Ovary (tissue), 9 donors: Measurements from ENCODE around the gene LIMS2. TPM values are rescaled to one million over a fixed set of nuclear protein-coding genes. Genes with fewer than 3 reads are reported as not detected.

Experiments used
- DNase-seq, 5 donors: peaks; one replicate each; pipeline ENCODE4 v3.0.0-alpha.2; 2019 to 2020
- H3K27ac ChIP-seq, 2 donors: fragments of 200-600 bp; one replicate each; pipeline versions ENCODE4 v1.5.1 to v1.8.0; 2019 to 2022
- H3K27me3 ChIP-seq: fragments of 200-600 bp; one replicate; pipeline ENCODE4 v1.8.0; 2022
- H3K36me3 ChIP-seq: fragments of 200-600 bp; sonication (generic); one replicate; pipeline ENCODE4 v1.5.1; 2019
- H3K4me1 ChIP-seq: one replicate; pipeline ENCODE4 v1.8.1; 2013; ENCODE audit warnings: mild to moderate bottlenecking, moderate library complexity; ENCODE audit not compliant: insufficient read depth
- H3K4me3 ChIP-seq: fragments of 200-600 bp; sonication (generic); one replicate; pipeline ENCODE4 v1.5.1; 2017
- H3K9me3 ChIP-seq, 2 donors: fragments of 200-600 bp in 1 of 2; sonication (generic) in 1 of 2; one replicate each; pipeline versions ENCODE4 v1.5.1 to v1.8.1; 2013 to 2019; ENCODE audit warnings: mild to moderate bottlenecking in 1 of 2, moderate library complexity in 1 of 2
- EP300 ChIP-seq: sonication (generic); formaldehyde crosslinking; IDR thresholded peaks from one replicate; pipeline ENCODE4 v1.6.1; 2017; ENCODE audit warnings: antibody characterized with exemption
- POLR2A ChIP-seq: fragments of 450-650 bp; IDR thresholded peaks from one replicate; pipeline ENCODE4 v1.6.1; 2017; ENCODE audit warnings: antibody characterized with exemption, mild to moderate bottlenecking, moderate library complexity
- WGBS, 3 donors: extraction: QIAGEN DNeasy Blood & Tissue Kit in 1 of 3; methylation state at CpG; one replicate each; pipeline versions ENCODE4 v1.1.5 to v1.1.7; 2013 to 2017; 5-methylcytosine and 5-hydroxymethylcytosine counted together
- intact Hi-C, 4 donors: fragments of 100-400 bp; cut with DNase I; formaldehyde crosslinking; loops; one replicate each; pipeline versions ENCODE4 v1.11.0 to v1.15.1; 2022 to 2023
- polyA plus RNA-seq, 2 donors: library from polyadenylated mRNA; stranded (reverse); fragments of 200-250 nt in 1 of 2; fragments of 350-450 nt in 1 of 2; fragmentation: Illumina TruSeq in 1 of 2; extraction: RNeasy Lipid Tissue Mini Kit (QIAGEN cat#74804) in 1 of 2; gene quantifications; one replicate each; pipeline ENCODE4 v1.2.3, GENCODE V29; 2013 to 2014
- total RNA-seq, 7 donors: library from RNA; depleted of rRNA in 2 of 7; stranded (reverse); fragments of >200 nt in 2 of 7; fragmentation: NEBNext Ultra II Directional in 3 of 7; extraction: Animal tissue kit (Norgen Biotek cat#: 25700) in 3 of 7; gene quantifications; one replicate each; pipeline versions ENCODE4 v1.1.0 to v1.2.4, GENCODE V29; 2016 to 2023
- TF ChIP-seq, protein P1 (sequence below), 3 donors: fragments of 450-650 bp in 2 of 3; fragments of 200-600 bp in 1 of 3; IDR thresholded peaks; one replicate each; pipeline versions ENCODE4 v1.5.1 to v1.8.0; 2016 to 2022; ENCODE audit warnings: antibody characterized with exemption in 3 of 3, mild to moderate bottlenecking in 1 of 3
- donor health status: DM: no; HTN: no; CAD: no; lungs with moderate emphysema.
- donor health status: DM: no; HTN: no; CAD: no.
- donor health status: Bipolar disorder and iron deficiency.
- donor health status: DM: yes; HTN: yes; CAD: no.
- donor health status: DM: no; HTN: no; CAD: no.
- donor health status: DM: yes; HTN: yes; CAD: no.

The LIMS2 gene
- total and polyA plus RNA-seq, 9 donors: 3.8 to 70.4 (median 19.1) TPM

DNA sequence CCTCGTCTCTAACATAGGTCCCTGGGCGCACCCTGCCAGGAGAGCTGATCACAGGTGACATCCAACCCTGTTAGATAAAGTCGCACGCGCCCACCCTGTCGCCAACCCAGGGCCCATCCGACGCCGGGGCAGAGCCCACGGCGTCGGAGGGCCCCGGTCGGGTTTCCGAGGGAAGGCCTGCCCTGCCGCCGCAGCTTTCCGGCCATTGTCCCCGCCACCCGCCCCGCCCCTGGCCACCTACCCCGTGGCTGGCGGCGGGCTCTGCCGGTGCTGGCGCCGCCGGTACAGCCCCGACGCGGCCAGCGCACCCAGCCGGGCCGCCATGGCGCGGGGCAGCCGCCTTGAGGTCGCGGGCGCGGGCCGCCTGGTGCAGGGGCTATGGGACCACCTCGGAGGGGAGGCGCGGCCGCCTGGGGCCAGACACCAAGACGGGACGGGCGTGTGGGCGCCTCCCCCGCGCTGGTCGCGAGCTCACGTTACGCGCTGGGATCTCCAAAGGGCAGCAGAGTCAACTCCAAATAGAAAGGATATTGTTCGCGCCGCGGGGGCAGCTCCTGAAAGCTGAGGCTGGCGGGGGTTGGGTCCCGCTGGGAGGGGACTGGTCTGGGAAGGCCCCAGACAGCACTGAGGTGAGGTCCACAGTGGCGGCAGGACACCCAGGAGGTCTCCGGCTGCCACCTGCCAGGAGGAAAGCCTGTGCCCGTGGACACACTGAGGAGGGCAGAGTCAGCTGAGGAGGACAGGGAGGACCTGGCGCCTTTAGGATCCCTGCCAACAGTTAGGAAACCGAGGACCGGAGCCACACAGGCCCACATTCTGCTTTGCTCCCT lies 11.1 kb downstream of the LIMS2 start:
- 35 to 43% (median 39%) methylated on average over 65 to 69 of the region's 69 CpGs for WGBS, 3 donors
- Histone ChIP-seq H3K27me3 (no peaks in the 10 kb centered on the region), H3K9me3 (no peaks in the 10 kb centered on the region), H3K4me3 (peak overlapping the region; percentile 26), H3K36me3 (no peaks in the 10 kb centered on the region), H3K4me1 (peaks cover 9% of the 10 kb centered on the region), H3K27ac (no peak overlapping the region)
- TF ChIP-seq, protein P1, sequence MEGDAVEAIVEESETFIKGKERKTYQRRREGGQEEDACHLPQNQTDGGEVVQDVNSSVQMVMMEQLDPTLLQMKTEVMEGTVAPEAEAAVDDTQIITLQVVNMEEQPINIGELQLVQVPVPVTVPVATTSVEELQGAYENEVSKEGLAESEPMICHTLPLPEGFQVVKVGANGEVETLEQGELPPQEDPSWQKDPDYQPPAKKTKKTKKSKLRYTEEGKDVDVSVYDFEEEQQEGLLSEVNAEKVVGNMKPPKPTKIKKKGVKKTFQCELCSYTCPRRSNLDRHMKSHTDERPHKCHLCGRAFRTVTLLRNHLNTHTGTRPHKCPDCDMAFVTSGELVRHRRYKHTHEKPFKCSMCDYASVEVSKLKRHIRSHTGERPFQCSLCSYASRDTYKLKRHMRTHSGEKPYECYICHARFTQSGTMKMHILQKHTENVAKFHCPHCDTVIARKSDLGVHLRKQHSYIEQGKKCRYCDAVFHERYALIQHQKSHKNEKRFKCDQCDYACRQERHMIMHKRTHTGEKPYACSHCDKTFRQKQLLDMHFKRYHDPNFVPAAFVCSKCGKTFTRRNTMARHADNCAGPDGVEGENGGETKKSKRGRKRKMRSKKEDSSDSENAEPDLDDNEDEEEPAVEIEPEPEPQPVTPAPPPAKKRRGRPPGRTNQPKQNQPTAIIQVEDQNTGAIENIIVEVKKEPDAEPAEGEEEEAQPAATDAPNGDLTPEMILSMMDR (IDR thresholded peaks at IDR 0.05): no peak
- TF ChIP-seq POLR2A (no peak), EP300 (no peak)
- intact Hi-C loops: no loop called here
- peak in 3 of 5 donors; percentile 4 to 34 (median 20) for DNase-seq

DNA sequence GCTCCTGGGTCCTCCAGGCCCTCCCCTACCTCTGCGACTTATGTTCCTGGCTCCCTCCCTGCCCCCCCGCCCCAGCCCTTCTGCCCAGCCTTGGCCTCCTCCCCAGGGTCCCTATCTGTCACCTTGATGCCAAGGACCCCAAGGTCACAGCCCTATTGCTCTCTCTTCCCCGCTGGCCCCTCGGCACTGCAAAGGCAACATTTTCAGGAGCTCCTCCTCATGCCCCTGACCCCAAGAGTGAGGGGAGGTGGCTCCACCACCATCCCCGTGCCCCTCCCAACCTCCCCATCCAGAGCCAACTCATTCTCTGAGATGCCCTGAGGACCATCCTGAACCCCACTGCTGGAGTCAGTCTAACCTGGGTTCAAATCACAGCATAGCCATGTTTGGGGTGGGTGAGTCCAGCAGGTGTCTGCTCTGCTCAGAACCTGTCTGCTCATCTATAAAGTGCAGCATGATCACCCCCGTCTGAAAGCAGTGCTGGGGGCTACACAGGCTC lies 11.7 kb downstream of the LIMS2 start:
- intact Hi-C loops: no loop called here
- H3K27me3 ChIP-seq: no peaks in the 10 kb centered on the region
- WGBS, 3 donors: 78 to 82% (median 79%) methylated on average over 6 of the region's 6 CpGs
- H3K9me3 ChIP-seq: no peaks in the 10 kb centered on the region
- no peaks in the 10 kb centered on the region for H3K36me3 ChIP-seq
- TF ChIP-seq POLR2A (no peak), EP300 (no peak)
- TF ChIP-seq, protein P1 (IDR thresholded peaks at IDR 0.05): no peak
- peaks cover 10% of the 10 kb centered on the region for H3K4me1 ChIP-seq
- H3K27ac ChIP-seq: no peak overlapping the region
- DNase-seq: peak in 2 of 5 donors; percentile 1 to 18
- H3K4me3 ChIP-seq: peak overlapping the region; percentile 26

DNA sequence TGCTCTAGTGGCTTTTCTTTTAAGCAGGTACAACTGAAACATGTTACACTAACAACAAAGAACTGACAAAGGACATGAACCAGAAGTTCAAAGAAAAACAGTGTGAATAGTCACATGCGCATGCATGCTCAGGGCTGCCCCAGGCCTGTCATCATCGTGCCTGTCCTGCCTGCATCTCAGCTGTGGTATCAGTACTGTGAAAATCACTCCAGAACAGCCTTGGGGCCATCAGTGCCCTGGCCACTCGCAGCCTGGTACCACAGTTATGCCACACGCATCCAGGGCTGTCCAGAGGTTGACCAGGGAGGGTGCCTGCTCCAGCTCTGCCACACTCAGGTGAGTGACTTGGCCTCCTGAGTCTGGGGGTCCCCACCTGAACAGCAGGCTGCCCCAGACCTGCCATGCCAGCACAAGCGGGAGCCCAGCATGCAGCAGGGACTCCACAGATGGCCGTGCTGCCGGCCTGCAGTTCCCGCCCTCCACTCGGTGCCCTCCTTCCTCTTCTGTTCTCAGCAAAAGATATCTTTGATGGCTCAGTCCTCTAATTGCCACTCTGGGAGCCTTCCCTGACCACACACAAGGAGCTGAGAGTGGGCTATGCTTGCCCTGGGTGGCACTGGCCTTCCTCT lies 12.3 kb downstream of the LIMS2 start:
- 76 to 90% (median 81%) methylated on average over 6 to 9 of the region's 9 CpGs for WGBS, 3 donors
- intact Hi-C loops: no loop called here
- Histone ChIP-seq H3K4me1 (peaks cover 10% of the 10 kb centered on the region), H3K36me3 (no peaks in the 10 kb centered on the region), H3K9me3 (no peaks in the 10 kb centered on the region), H3K27ac (no peak overlapping the region), H3K27me3 (no peaks in the 10 kb centered on the region), H3K4me3 (peak overlapping the region; percentile 9)
- peak in 2 of 5 donors; percentile 4 to 19 for DNase-seq
- TF ChIP-seq, protein P1 (IDR thresholded peaks at IDR 0.05): no peak
- TF ChIP-seq POLR2A: no peak
- no peak for TF ChIP-seq EP300

DNA sequence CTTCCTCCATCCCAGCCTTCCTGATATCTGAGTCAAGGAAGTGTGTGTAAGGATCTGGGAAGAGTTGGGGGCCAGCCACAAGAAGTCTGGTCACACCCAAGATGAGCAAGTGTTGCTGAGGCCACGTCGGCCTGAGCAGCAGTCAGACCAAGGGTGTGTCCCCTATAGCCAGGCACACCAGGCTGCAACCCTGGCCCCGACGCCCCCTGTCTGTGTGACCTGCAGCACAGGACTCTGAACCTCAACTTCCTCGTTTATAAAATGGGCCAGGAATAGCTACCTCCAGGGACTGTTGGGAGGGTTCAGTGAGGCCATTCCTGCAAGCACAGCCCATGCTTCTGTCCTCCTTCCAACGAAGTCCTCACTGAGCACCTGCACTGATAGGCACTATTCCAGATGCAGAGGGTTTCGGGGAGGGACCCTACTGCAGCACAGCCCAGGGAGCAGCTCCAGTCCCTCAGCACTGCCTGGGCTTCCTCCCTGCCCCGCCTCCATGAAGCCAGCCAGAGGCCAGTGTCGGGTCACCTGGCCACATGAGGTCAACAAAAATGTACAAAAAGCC lies 13.3 kb downstream of the LIMS2 start:
- WGBS, 3 donors: 51 to 69% (median 65%) methylated on average over 9 of the region's 9 CpGs

More for the DNA sequence above, 13.3 kb downstream of the LIMS2 start:
- no peak overlapping the region for H3K4me3 ChIP-seq
- intact Hi-C loops: no loop called here
- no peak overlapping the region for H3K27ac ChIP-seq
- DNase-seq: peak in 2 of 5 donors; percentile 4 to 28
- no peaks in the 10 kb centered on the region for H3K36me3 ChIP-seq
- peaks cover 10% of the 10 kb centered on the region for H3K4me1 ChIP-seq
- H3K9me3 ChIP-seq: no peaks in the 10 kb centered on the region
- H3K27me3 ChIP-seq: no peaks in the 10 kb centered on the region
- TF ChIP-seq EP300 (no peak), POLR2A (no peak)
- TF ChIP-seq, protein P1 (IDR thresholded peaks at IDR 0.05): no peak
